Omental fat pad (tissue), 4 donors: ENCODE data around the gene MTOR. TPM values are rescaled to one million over a fixed set of nuclear protein-coding genes. Genes with fewer than 3 reads are reported as not detected.

Experiments used
- ATAC-seq: fragments of 150-250 bp; one replicate; pipeline ENCODE4 v1.9.1; 2016; ENCODE audit warnings: mild to moderate bottlenecking, moderate library complexity; ENCODE audit not compliant: low FRiP score
- DNase-seq: peaks from one replicate; pipeline ENCODE4 v3.0.0-alpha.2; 2019; ENCODE audit warnings: low spot score
- CTCF ChIP-seq, 3 donors: fragments of 450-650 bp; IDR thresholded peaks; one replicate each; pipeline ENCODE4 v1.5.1; 2016 to 2017; ENCODE audit warnings: antibody characterized with exemption in 3 of 3, mild to moderate bottlenecking in 3 of 3, moderate library complexity in 2 of 3
- total RNA-seq, 4 donors: library from RNA; depleted of rRNA; stranded (reverse); fragments of >200 nt; gene quantifications; one replicate each; pipeline ENCODE4 v1.1.0, GENCODE V29; 2016

The MTOR gene
- total RNA-seq, 4 donors from 2014 or later, result 38.0 to 48.2 (median 43.6) TPM

- no peak for ATAC-seq
- no peak for TF ChIP-seq CTCF (IDR thresholded peaks at IDR 0.05)
- no peak for DNase-seq
Measured at GRCh38 chr1:11289064-11289463, 26.7 kb upstream of the MTOR start.

GRCh38 chr1:11286735-11287410, 24.5 kb upstream of the MTOR start:
- DNase-seq (no peak), ATAC-seq (no peak)
- no peak for TF ChIP-seq CTCF (IDR thresholded peaks at IDR 0.05)

- DNase-seq, result no peak
- no peak for TF ChIP-seq CTCF (IDR thresholded peaks at IDR 0.05)
- no peak for ATAC-seq
Measured at GRCh38 chr1:11285883-11286734, 23.8 kb upstream of the MTOR start.

GRCh38 chr1:11284784-11285183, 22.4 kb upstream of the MTOR start:
- ATAC-seq (no peak), DNase-seq (no peak)
- TF ChIP-seq CTCF (IDR thresholded peaks at IDR 0.05), result no peak

- no peak for DNase-seq
- TF ChIP-seq CTCF (IDR thresholded peaks at IDR 0.05), result no peak
- no peak for ATAC-seq
Measured at GRCh38 chr1:11283151-11283550, 20.8 kb upstream of the MTOR start.

GRCh38 chr1:11281518-11282331, 19.4 kb upstream of the MTOR start:
- no peak for DNase-seq
- TF ChIP-seq CTCF (IDR thresholded peaks at IDR 0.05), result no peak
- peak; percentile 28 for ATAC-seq
